NB4 (cell line): ENCODE measurements around the gene C12orf75.

Source experiments
- DNase-seq: peaks from one replicate; pipeline ENCODE4 v3.0.0; 2010; ENCODE audit warnings: low read depth
- H3K4me3 ChIP-seq: one replicate; pipeline ENCODE4 v1.5.1; 2011; ENCODE audit warnings: mild to moderate bottlenecking, low read depth, low read length, moderate library complexity
- CTCF ChIP-seq: IDR thresholded peaks from one replicate; pipeline ENCODE4 v1.5.1; 2012; ENCODE audit warnings: low read depth, low read length
- MAX ChIP-seq: IDR thresholded peaks from 2 replicates; pipeline ENCODE4 v1.6.1; 2011; ENCODE audit warnings: low read depth, low read length
- MYC ChIP-seq: IDR thresholded peaks from 2 replicates; pipeline ENCODE4 v1.6.1; 2011; ENCODE audit warnings: low read depth, low read length
- POLR2A ChIP-seq: IDR thresholded peaks from 2 replicates; pipeline ENCODE4 v1.6.1; 2011; ENCODE audit warnings: mild to moderate bottlenecking; ENCODE audit not compliant: insufficient read length; ENCODE audit errors: extremely low read depth

Gene C12orf75

GRCh38 chr12:105288311-105288996 is 42.0 kb upstream of the C12orf75 start:
- no peak overlapping the region for H3K4me3 ChIP-seq
- no peak for DNase-seq
- TF ChIP-seq MYC = no peak
- TF ChIP-seq MAX = no peak
- TF ChIP-seq POLR2A = no peak
- no peak for TF ChIP-seq CTCF

GRCh38 chr12:105289114-105289904 is 41.2 kb upstream of the C12orf75 start:
- H3K4me3 ChIP-seq = no peak overlapping the region
- DNase-seq = peak; percentile 26
- TF ChIP-seq CTCF = no peak
- TF ChIP-seq MAX = no peak
- TF ChIP-seq MYC = no peak
- TF ChIP-seq POLR2A = no peak

- no peak for TF ChIP-seq CTCF
- TF ChIP-seq MAX = no peak
- no peak for TF ChIP-seq POLR2A
- no peak for TF ChIP-seq MYC
These were observed 39.0 kb upstream of the C12orf75 start for GRCh38 chr12:105291531-105291930.

GRCh38 chr12:105292705-105293104 is 37.8 kb upstream of the C12orf75 start:
- H3K4me3 ChIP-seq = no peak overlapping the region
- DNase-seq = no peak
- no peak for TF ChIP-seq POLR2A
- TF ChIP-seq MAX = no peak
- no peak for TF ChIP-seq MYC
- no peak for TF ChIP-seq CTCF

More at GRCh38 chr12:105291531-105291930, 39.0 kb upstream of the C12orf75 start:
- no peak for DNase-seq
- no peak overlapping the region for H3K4me3 ChIP-seq

GRCh38 chr12:105293187-105293586 is 37.3 kb upstream of the C12orf75 start:
- no peak for DNase-seq
- no peak overlapping the region for H3K4me3 ChIP-seq
- TF ChIP-seq POLR2A (no peak), MAX (no peak), CTCF (no peak), MYC (no peak)
